ENCODE measurements around the gene CADM1.

The CADM1 gene

DNA sequence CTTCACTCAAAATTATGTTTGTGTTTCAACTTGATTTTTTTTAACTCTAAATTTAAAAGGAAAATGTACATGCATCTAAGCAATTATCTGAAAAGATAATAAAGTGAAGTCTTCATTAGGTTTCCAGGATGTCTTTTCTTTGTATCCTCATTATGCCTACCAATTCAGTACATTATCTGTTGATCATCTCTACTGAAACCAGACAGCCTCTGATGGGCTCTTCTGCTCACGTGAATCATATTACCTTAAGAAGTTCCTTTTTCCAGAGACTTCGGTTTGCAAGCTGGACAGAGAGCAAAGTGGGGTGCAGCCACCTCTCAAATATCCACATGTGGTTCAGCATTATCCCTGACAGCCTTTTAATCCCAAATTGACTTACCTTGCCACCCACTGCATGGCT, 158.4 kb downstream of the CADM1 start:
- DNase-seq, result no peak

DNA sequence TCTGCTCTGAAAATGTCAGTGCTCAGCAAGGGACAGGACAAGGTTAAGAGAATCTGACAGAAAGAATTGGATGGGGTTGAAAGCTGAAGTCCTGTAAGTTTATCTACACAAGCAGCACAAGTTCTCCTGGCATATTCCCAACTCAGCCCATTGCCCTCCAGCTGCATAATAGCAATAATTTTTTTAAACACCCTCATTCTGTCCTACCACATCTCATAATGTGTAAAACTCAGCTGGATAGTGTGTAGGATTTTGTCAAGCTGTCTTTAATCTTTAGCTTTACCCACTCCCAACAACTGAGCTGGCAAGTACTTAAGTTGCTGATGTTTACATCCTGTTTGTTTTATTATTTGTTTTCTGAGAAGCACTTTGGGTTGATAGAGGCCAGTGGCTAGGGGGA, 158.9 kb downstream of the CADM1 start:
- no peak for DNase-seq

- DNase-seq, result no peak
Measured at GRCh38 chr11:115344846-115345245, 159.4 kb downstream of the CADM1 start.

DNA sequence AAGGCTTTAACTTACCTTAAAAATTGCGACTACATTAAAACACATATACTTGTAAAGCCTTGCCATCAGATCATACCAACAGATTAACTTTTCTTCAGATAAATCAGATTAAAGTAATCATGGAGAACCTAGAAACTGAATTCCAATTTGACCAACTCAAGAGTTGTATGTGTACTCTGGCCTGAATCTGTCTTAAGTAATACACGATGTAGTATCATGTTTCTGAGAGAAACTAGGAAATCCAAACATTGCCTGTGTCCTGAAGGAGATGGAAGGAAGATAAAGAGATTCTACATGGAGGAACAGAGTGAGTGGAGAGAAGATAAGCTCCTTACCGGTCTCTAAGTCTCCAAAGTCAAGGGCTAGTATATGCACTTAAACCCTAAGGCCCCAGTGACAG, 162.1 kb downstream of the CADM1 start:
- DNase-seq, result no peak

DNA sequence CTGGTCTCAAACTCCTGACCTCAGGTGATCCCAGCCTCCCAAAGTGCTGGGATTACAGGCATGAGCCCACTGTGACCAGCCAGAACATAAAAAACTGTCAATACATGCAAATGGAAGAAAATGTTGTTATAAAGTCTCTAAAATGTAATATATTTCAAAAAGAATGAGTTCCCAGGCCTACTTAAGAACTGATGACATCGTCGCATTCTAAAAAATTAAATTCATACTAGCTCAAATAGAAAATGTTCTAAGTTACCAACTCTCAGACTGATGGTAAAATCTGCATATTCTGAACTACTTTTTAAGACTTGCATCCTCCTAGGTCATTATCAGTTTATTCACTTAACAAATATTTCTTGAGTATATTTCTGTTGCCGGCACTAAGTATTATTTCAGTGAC, 163.3 kb downstream of the CADM1 start:
- DNase-seq, result no peak

DNA sequence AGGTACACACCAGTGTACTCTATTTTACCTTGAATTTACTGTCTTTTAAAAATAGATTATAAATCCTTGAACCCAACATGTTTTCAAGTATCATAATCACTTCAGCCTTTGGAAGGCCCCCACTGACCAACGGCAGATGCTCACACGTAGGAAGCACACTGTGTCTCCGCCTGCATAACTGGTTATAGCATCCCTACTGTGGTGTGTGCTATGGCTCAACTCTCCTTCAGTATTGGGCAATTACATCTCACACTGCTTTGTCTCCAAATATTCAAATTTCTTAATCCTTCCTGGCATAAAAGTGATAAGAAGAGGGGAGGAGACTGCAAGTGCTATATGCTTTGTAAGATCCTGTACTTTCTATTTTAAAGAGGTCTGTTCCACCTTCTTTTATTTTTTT, 165.7 kb downstream of the CADM1 start:
- no peak for DNase-seq

DNA sequence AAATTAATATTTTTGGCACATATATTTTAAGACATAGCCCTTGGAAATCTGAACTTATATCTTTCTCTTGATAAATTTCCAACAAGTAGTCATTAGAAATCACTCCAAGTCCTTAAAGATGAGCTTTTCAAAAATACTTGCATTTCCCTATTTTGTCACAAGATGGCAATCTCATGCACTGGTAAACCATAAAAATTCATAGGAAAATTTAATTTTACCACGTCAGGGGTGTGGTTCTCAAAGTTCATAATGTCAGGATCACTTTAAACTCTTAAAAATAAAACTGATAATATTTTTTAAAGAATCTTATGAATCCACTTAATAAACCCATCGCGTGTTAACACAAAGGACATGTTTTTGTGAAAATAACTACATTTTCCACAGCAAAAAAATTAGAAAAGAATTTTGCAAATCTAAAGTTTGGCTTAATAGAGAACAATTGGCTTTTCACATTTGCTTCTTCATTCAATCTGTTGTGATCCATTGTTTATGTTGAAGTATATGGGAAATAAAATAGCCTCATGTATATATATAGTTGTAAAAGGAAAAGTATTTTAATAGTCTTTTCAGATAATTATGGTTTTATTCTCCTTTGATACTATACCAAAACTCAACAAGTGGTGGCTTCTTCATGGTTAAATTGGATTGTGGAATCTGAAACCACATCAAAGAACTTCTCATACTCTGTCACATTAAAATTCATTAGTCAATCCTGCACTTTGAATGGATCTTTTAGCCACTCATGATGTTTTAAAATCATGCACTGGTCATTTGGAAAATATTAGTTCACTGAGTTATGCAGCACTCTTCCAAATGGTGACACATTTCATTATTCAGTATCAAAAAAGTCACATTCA, 169.1 kb downstream of the CADM1 start:
- peak; percentile 42 for DNase-seq

DNA sequence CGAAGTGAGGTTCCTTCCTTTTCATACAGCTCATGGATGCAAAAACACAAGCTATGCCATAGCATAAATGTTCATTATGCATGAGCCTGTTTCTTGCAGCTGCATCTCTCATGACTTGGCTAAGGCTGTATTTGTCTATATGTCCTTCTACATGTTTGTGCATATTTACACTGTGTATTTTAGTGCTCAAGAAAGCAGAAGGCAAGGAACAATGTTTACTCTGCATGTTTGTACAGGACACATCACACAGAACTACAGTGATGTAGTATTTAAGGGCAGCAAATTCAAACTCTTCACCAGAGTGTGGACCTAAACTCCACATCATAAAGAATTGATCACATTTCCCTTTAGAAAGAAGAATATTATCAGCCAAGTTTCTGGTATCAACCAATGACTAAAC, 170.3 kb downstream of the CADM1 start:
- DNase-seq, result no peak

GRCh38 chr11:115333121-115333520, 171.1 kb downstream of the CADM1 start:
- peak; percentile 68 for DNase-seq

DNA sequence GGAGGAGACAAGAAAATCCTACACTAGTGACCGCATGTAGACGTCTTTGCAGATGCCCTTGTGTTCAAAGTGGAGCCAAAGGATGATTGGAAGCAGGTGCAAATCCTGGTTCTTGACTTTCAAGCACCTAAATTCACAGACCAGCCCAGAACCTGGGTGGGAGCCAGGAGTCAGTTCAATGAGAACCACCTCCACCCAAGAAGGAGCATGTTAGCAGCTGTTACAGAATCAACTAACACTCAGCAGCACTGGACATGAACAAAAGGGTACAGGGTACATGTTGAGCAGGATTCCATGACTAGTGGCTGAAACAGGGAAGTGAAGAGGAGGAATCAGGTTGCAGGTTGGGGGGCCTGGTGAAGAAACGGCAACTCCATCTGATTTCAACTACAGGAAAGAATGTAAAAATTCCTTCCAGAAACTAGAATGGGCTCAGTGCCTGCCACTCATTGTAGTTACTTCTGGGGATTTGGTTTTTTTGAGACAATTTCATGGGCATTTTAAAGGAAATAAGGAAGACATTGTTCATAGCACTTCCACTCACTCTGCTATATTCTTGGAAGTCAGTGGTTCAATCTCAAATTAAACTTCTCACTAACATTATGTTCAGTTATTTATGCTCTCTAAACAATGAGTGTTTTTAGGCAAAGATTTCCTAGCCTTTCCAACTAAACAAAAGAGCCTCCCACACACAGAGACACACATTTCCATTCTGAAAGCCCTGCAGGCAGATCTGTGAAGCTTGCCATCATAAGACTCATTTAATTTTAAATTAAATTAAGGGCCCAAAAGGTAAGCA, 173.3 kb downstream of the CADM1 start:
- no peak for DNase-seq

DNA sequence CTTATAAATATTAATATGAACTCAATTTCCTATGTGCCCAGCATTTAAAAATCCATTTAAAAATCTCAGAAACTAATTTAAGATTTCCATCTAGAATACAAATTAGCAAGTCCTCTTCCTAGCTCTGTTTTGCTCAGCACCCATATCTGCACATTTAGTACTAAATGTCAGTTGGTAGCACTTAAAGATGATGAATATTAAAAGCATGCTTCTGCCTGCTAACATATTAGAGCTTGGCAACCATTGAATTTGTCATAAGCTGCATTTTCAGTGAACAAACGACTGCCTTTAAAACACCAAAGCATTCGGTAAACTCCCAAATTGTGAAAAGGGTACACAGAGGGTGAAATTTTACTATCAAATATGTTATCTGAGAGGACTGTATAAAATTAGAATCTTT, 177.7 kb downstream of the CADM1 start:
- DNase-seq, result no peak

DNA sequence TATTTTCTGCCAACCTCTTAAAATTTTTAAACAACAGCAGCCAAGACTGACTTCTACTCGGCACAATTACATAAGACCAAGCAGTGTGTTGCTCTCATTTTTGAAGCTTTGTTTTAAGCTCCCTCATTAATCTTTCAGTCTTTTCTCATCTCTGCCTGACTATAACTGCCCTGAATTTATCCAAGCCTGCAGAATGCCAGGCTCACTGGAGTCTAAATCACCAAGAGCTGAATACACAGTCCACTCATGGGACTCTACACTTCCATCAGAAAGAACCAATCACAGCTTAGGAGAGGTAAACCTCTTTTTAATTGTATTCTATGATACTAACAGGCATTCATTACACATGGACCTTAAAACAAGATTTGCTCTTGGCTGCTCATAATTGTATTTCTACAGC, 178.7 kb downstream of the CADM1 start:
- no peak for DNase-seq

DNA sequence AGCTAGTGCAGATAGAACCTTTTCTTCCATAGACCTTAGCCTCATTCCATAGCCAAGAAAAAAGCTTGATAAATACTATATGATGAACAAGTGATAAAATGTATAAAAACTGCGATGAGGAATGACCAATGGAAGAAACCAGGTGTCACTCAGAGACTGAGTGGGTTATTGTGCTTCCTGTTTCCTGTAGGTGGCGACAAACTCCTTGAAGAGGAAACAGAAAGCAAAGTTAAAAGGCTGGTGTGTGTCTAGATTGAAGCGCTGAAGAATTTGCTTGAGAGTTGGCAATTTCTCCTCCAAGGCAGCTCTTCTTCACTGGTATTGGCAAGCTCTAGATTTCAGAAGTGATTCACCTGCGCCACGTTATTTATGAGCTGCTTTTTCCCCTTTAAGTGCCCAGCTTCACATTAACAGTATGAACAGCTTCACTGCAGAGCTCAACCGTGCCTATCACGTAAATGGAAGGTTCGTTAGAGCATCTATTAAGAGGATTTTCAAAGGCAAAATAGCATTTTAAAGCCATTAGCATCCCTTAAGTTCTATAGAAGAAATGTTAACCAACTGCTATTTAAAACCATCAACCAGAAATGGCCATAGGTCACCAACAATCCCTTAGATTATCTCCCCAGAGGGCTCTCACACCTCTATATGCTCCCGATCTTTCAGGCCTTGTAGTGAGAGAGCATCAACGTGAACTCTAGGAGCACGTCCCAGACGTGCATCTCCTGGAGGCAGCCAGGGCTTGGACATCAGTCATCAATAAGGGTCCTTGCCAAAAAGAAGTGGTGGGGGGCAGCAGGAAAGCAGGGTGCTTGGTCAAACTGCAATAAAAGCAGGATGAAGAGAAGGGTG, 179.4 kb downstream of the CADM1 start:
- peak; percentile 71 for DNase-seq

DNA sequence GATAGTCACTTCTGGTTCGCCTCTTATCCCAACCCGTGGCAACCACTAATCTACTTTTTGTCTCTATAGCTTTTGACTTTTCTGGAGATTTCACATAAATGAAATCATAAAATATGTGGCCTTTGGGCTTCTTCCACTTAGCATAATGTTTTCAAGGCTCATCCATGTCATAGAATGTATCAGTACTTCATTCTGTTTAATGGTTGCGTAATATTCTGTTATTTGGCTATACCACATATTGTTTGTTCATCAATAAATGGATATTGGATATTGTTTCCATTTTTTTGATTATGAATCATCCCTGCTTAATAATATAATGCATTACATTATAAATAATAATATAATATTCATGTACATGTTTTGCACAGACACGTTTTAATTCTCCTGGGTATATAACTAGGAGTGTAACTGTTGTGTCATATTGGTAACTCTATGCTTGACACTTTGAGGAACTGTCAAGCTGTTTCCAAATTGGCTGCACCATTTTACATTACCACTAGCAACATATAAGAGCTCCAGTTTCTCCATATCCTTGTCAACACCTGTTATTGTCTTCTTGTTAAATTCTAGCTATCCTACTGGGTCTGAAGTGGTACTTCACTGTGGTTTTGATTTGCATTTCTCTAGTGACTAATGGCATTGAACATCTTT, 181.5 kb downstream of the CADM1 start:
- DNase-seq, result no peak

DNA sequence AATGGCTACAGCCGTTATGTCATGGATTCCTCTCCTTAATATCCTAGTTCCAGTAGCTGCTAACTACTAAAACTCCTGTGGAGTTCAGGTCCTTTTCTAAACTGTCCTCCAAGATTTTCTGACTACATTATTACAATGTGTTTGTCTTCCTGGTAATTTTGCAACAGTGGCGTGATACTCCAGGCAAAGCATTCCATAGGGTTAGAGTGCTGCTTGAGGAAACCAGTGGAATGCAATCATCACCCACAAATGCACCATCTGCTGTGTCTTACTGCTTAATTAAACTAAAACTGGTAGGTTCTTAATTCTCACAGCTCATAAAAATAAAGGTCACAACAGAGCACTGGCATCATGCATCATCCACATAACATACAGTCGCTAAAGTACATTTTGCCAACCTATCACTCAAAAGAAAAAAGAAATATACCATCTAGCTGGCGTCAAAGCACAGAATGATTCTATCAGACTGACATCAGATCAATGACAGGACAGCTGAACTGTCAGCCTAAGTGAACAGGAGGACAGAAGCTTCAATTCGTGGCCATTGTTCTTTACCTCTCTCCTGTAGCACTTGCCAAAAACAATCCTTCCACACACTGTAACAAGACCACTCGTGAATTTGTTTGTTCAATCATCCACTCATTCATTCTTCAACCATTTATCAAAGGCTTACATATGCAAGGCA, 182.5 kb downstream of the CADM1 start:
- peak; percentile 84 for DNase-seq

GRCh38 chr11:115317277-115318185, 186.7 kb downstream of the CADM1 start:
- DNase-seq, result peak; percentile 59

DNA sequence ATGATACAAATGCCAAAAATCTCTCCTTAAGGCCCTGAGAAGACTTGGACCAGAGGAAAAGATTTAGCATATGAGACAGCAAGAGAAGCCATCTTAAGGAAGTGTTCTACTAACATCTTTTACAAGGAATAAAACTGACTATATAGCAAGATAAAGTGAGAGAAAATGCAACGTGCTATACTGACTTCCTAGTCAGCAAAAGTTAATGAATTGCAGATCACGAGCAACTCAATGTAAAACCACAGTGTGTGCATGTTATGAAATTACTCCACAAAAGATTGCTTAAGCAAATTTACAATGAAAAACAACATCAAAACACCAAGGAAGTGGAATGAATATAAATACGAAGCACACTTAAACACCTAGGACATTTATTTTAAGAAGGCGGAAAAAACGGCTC, 187.5 kb downstream of the CADM1 start:
- peak; percentile 51 for DNase-seq

DNA sequence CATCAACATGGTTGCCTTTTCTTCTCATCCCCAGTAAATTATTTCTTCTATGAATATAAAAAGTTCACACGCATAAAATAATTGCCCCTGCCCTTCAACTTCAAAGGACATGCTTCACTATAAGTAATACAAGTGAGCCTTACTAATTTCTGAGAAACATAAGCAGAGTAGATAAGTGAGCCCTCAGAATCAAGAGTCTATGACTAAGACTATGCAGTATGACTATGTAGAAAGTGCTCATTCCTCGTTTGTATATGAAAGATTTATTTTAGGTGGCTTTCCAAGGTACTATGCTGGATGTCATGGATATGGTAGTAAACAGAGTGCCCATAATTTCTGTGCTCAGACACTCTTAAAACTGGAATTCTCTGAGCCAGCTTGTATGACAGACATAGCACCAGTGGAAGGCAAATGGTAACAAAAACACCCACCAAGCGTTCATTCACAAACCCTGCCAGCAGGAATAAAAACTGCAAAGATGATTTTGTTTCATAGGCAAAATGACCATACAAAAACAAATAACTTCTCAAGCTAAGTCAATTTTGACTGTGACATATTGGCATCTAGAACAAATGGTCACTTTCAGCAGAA, 189.8 kb downstream of the CADM1 start:
- DNase-seq, result no peak

GRCh38 chr11:115313224-115313838, 190.9 kb downstream of the CADM1 start:
- no peak for DNase-seq

GRCh38 chr11:115311949-115312348, 192.3 kb downstream of the CADM1 start:
- no peak for DNase-seq
